ENCODE measurements around the gene SMIM24.

DNA sequence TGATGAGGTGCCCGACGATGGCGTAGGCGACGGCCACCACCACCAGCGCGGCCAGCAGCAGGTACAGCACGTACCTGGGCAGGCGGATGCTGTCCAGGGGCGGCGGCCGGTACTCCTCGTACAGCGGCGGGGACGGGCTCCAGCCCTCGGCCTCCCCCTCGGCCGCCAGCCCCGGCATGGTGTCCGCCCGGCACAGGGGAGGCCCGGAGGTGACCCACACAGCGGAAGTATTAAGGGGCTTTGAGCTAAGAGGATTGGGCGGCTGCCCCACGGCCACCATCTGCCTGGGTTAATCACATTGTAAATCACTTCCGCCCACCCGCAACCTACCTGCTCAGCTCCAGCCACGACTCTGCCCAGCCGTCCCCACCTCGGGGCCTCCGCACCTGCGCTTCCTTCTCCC is 2.9 kb upstream of the SMIM24 start, which contains the start of gene SMIM44:
- TF ChIP-seq, protein P1, sequence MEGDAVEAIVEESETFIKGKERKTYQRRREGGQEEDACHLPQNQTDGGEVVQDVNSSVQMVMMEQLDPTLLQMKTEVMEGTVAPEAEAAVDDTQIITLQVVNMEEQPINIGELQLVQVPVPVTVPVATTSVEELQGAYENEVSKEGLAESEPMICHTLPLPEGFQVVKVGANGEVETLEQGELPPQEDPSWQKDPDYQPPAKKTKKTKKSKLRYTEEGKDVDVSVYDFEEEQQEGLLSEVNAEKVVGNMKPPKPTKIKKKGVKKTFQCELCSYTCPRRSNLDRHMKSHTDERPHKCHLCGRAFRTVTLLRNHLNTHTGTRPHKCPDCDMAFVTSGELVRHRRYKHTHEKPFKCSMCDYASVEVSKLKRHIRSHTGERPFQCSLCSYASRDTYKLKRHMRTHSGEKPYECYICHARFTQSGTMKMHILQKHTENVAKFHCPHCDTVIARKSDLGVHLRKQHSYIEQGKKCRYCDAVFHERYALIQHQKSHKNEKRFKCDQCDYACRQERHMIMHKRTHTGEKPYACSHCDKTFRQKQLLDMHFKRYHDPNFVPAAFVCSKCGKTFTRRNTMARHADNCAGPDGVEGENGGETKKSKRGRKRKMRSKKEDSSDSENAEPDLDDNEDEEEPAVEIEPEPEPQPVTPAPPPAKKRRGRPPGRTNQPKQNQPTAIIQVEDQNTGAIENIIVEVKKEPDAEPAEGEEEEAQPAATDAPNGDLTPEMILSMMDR (IDR thresholded peaks at IDR 0.05) = no peak
- TF ChIP-seq POLR2AphosphoS5 (IDR thresholded peaks at IDR 0.05) (no peak), POLR2A (IDR thresholded peaks at IDR 0.05) (no peak)
